Amniotic epithelial cell (primary cell): ENCODE data around the gene MYBPC1.
A peak's percentile ranks its signal among the peaks of the same experiment; 100 is the strongest.
"Not testable (repeated sequence)": the region's sequence is repeated elsewhere in the genome, so short reads cannot be mapped to it uniquely, and the experiment has no call there.

ENCODE experiments used
- DNase-seq: peaks from one replicate; pipeline ENCODE4 v3.0.0-alpha.2; 2010; ENCODE audit warnings: low read depth

Gene MYBPC1

GRCh38 chr12:101654442-101654841, 59.7 kb downstream of the MYBPC1 start:
- DNase-seq: no peak

GRCh38 chr12:101655393-101655792, 60.6 kb downstream of the MYBPC1 start:
- DNase-seq: no peak

GRCh38 chr12:101660662-101661061, 65.9 kb downstream of the MYBPC1 start:
- DNase-seq: peak; percentile 3

- no peak for DNase-seq
Measured at GRCh38 chr12:101663298-101663697, 68.5 kb downstream of the MYBPC1 start.

- DNase-seq: no peak
Measured at GRCh38 chr12:101664992-101665391, 70.2 kb downstream of the MYBPC1 start.

GRCh38 chr12:101666052-101666728, 71.4 kb downstream of the MYBPC1 start:
- DNase-seq: no peak

- DNase-seq: no peak
Measured at GRCh38 chr12:101667591-101667990, 72.8 kb downstream of the MYBPC1 start.

GRCh38 chr12:101670007-101670671, 75.4 kb downstream of the MYBPC1 start:
- DNase-seq: peak; percentile 84

- DNase-seq: no peak
Measured at GRCh38 chr12:101671157-101671791, 76.5 kb downstream of the MYBPC1 start.

- no peak for DNase-seq
Measured at GRCh38 chr12:101671833-101672232, 77.1 kb downstream of the MYBPC1 start.

GRCh38 chr12:101675555-101675954, 80.8 kb downstream of the MYBPC1 start:
- no peak for DNase-seq

GRCh38 chr12:101676497-101676896, 81.7 kb downstream of the MYBPC1 start:
- DNase-seq: not testable (repeated sequence)

- DNase-seq: no peak
Measured at GRCh38 chr12:101678081-101678480, 83.3 kb downstream of the MYBPC1 start.

GRCh38 chr12:101680240-101680639, 85.5 kb downstream of the MYBPC1 start:
- DNase-seq: no peak

- DNase-seq: no peak
Measured at GRCh38 chr12:101680647-101681046, 85.9 kb downstream of the MYBPC1 start.

GRCh38 chr12:101681627-101682026, 86.9 kb downstream of the MYBPC1 start:
- not testable (repeated sequence) for DNase-seq

GRCh38 chr12:101685092-101685491, 90.3 kb downstream of the MYBPC1 start:
- DNase-seq: no peak

- no peak for DNase-seq
Measured at GRCh38 chr12:101686176-101686575, 91.4 kb downstream of the MYBPC1 start.

GRCh38 chr12:101690544-101691098, 95.8 kb downstream of the MYBPC1 start:
- DNase-seq: no peak

- DNase-seq: no peak
Measured at GRCh38 chr12:101691503-101692096, 96.8 kb downstream of the MYBPC1 start.

GRCh38 chr12:101694297-101694848, 99.6 kb downstream of the MYBPC1 start:
- DNase-seq: peak; percentile 10

- DNase-seq: no peak
Measured at GRCh38 chr12:101694986-101695385, 100.2 kb downstream of the MYBPC1 start.
